ENCODE measurements around the gene S100A14.
"Not testable (repeated sequence)": the region's sequence is repeated elsewhere in the genome, so short reads cannot be mapped to it uniquely, and the experiment has no call there.

The S100A14 gene

GRCh38 chr1:153643816-153644215 is 27.7 kb upstream of the S100A14 start:
- Mint-ChIP-seq H3K4me1 (no peaks in the 10 kb centered on the region), H3K4me3 (no peak overlapping the region), H3K36me3 (ENCODE audit: low read depth) (peaks cover 67% of the 10 kb centered on the region), H3K27ac (peak overlapping the region in 2 of 3 experiments; percentile 3 to 21), H3K9me3 (no peaks in the 10 kb centered on the region), H3K27me3 (ENCODE audit: low read depth) (no peaks in the 10 kb centered on the region)
- no peak for TF ChIP-seq CTCF (IDR thresholded peaks at IDR 0.05; ENCODE audit: unreplicated experiment in 3 of 3)

GRCh38 chr1:153643100-153643499 is 27.0 kb upstream of the S100A14 start:
- Mint-ChIP-seq H3K4me1 (peaks cover under 1% of the 10 kb centered on the region), H3K27ac (peak overlapping the region in 1 of 3 experiments; percentile 21), H3K36me3 (ENCODE audit: low read depth) (peaks cover 74% of the 10 kb centered on the region), H3K27me3 (ENCODE audit: low read depth) (no peaks in the 10 kb centered on the region), H3K9me3 (no peaks in the 10 kb centered on the region), H3K4me3 (no peak overlapping the region)
- no peak for TF ChIP-seq CTCF (IDR thresholded peaks at IDR 0.05; ENCODE audit: unreplicated experiment in 3 of 3)

GRCh38 chr1:153642161-153642560 is 26.0 kb upstream of the S100A14 start:
- H3K36me3 Mint-ChIP-seq (ENCODE audit: low read depth), result peaks cover 78% of the 10 kb centered on the region
- no peak overlapping the region for H3K4me3 Mint-ChIP-seq
- no peak for TF ChIP-seq CTCF (IDR thresholded peaks at IDR 0.05; ENCODE audit: unreplicated experiment in 3 of 3)
- H3K4me1 Mint-ChIP-seq, result peaks cover 8% of the 10 kb centered on the region
- no peak overlapping the region for H3K27ac Mint-ChIP-seq
- no peaks in the 10 kb centered on the region for H3K9me3 Mint-ChIP-seq
- H3K27me3 Mint-ChIP-seq (ENCODE audit: low read depth), result no peaks in the 10 kb centered on the region

GRCh38 chr1:153640861-153641260 is 24.7 kb upstream of the S100A14 start:
- Mint-ChIP-seq H3K36me3 (ENCODE audit: low read depth) (peaks cover 81% of the 10 kb centered on the region), H3K27ac (peak overlapping the region in 2 of 3 experiments; percentile 8 to 15), H3K9me3 (no peaks in the 10 kb centered on the region), H3K4me1 (peaks cover 17% of the 10 kb centered on the region), H3K4me3 (no peak overlapping the region), H3K27me3 (ENCODE audit: low read depth) (no peaks in the 10 kb centered on the region)
- TF ChIP-seq CTCF (IDR thresholded peaks at IDR 0.05; ENCODE audit: unreplicated experiment in 3 of 3), result no peak

GRCh38 chr1:153640213-153640612 is 24.1 kb upstream of the S100A14 start:
- Mint-ChIP-seq H3K36me3 (ENCODE audit: low read depth) (peaks cover 78% of the 10 kb centered on the region), H3K4me1 (peaks cover 19% of the 10 kb centered on the region), H3K27ac (peak overlapping the region in 1 of 3 experiments; percentile 8)
- not testable (repeated sequence) for H3K9me3 Mint-ChIP-seq; H3K27me3 Mint-ChIP-seq (ENCODE audit: low read depth); H3K4me3 Mint-ChIP-seq

GRCh38 chr1:153639280-153639679 is 23.2 kb upstream of the S100A14 start:
- Mint-ChIP-seq H3K27me3 (ENCODE audit: low read depth) (no peaks in the 10 kb centered on the region), H3K4me1 (peaks cover 28% of the 10 kb centered on the region), H3K36me3 (ENCODE audit: low read depth) (peaks cover 76% of the 10 kb centered on the region), H3K27ac (no peak overlapping the region), H3K9me3 (no peaks in the 10 kb centered on the region), H3K4me3 (no peak overlapping the region)
- no peak for TF ChIP-seq CTCF (IDR thresholded peaks at IDR 0.05; ENCODE audit: unreplicated experiment in 3 of 3)
